HG03139 (cell line): ENCODE data around the gene CRYGC.
"Not testable (repeated sequence)": the region's sequence is repeated elsewhere in the genome, so short reads cannot be mapped to it uniquely, and the experiment has no call there.

ENCODE experiments used
- ATAC-seq: cut with Tn5 transposase; IDR thresholded peaks from one replicate; pipeline ENCODE4 v1.9.1; 2021; ENCODE audit not compliant: unreplicated experiment

CRYGC gene

GRCh38 chr2:208138334-208138733 lies 8.7 kb upstream of the CRYGC start:
- ATAC-seq = not testable (repeated sequence)

- ATAC-seq = no peak
These were observed 7.1 kb upstream of the CRYGC start for GRCh38 chr2:208136716-208137094.

- ATAC-seq = no peak
These were observed 6.4 kb upstream of the CRYGC start for GRCh38 chr2:208135794-208136715.

GRCh38 chr2:208134928-208135586 lies 5.4 kb upstream of the CRYGC start:
- ATAC-seq = no peak

GRCh38 chr2:208130712-208131110 lies 1.1 kb upstream of the CRYGC start:
- ATAC-seq = no peak

- no peak for ATAC-seq
These were observed 1.5 kb downstream of the CRYGC start for GRCh38 chr2:208128136-208128535.

GRCh38 chr2:208127090-208127489 lies 2.5 kb downstream of the CRYGC start:
- no peak for ATAC-seq

- ATAC-seq = no peak
These were observed 4.4 kb downstream of the CRYGC start for GRCh38 chr2:208125251-208125650.

GRCh38 chr2:208124013-208124715 lies 5.5 kb downstream of the CRYGC start, which contains the start of gene CRYGD:
CRYGD (minus strand) TSS chr2:208124524; CDS start chr2:208124473, 51 bp downstream.
- ATAC-seq = not testable (repeated sequence)

- no peak for ATAC-seq
These were observed 7.4 kb downstream of the CRYGC start for GRCh38 chr2:208122248-208122647.

GRCh38 chr2:208118918-208119317 lies 10.7 kb downstream of the CRYGC start:
- no peak for ATAC-seq

GRCh38 chr2:208117390-208117789 lies 12.2 kb downstream of the CRYGC start:
- not testable (repeated sequence) for ATAC-seq

GRCh38 chr2:208112969-208113368 lies 16.7 kb downstream of the CRYGC start:
- no peak for ATAC-seq

GRCh38 chr2:208112273-208112745 lies 17.3 kb downstream of the CRYGC start:
- not testable (repeated sequence) for ATAC-seq

- ATAC-seq = no peak
These were observed 26.0 kb downstream of the CRYGC start for GRCh38 chr2:208103616-208104015.

GRCh38 chr2:208101716-208102631 lies 27.7 kb downstream of the CRYGC start:
- ATAC-seq = no peak

GRCh38 chr2:208099682-208100470 lies 29.8 kb downstream of the CRYGC start:
- ATAC-seq = no peak

- not testable (repeated sequence) for ATAC-seq
These were observed 30.9 kb downstream of the CRYGC start for GRCh38 chr2:208098701-208099100.

GRCh38 chr2:208098267-208098666 lies 31.4 kb downstream of the CRYGC start:
- no peak for ATAC-seq
